K562 (cell line): ENCODE measurements around the gene CAPN5. TPM values are rescaled to one million over a fixed set of nuclear protein-coding genes. Genes with fewer than 3 reads are reported as not detected.

Experiments used
- ADNP ChIP-seq: fragments of 200-800 bp; sonication (Bioruptor generic); IDR thresholded peaks from 2 replicates; pipeline ENCODE4 v1.6.1; 2016; ENCODE audit warnings: missing genetic modification characterization, missing compliant biosample characterization
- CHCHD3 ChIP-seq: fragments of 250-450 bp; sonication (Bioruptor Pico); IDR thresholded peaks from 2 replicates; pipeline ENCODE4 v2.1.2; 2022; ENCODE audit warnings: mild to moderate bottlenecking
- KDM2B ChIP-seq: fragments of 250-450 bp; sonication (Bioruptor Pico); IDR thresholded peaks from 2 replicates; pipeline ENCODE4 v1.8.0; 2021; ENCODE audit warnings: mild to moderate bottlenecking, moderate library complexity
- PHF8 ChIP-seq: fragments of 200-600 bp; sonication (generic); IDR thresholded peaks from 2 replicates; pipeline ENCODE4 v1.6.1; 2012; ENCODE audit warnings: mixed run types, mild to moderate bottlenecking, inconsistent platforms, low read length, moderate library complexity, borderline replicate concordance
- SAFB2 ChIP-seq: fragments of 200-400 bp; formaldehyde crosslinking; IDR thresholded peaks from 2 replicates; pipeline ENCODE4 v1.6.1; 2018; ENCODE audit warnings: borderline replicate concordance, low read length, low read depth, moderate library complexity; ENCODE audit not compliant: severe bottlenecking
- SIN3B ChIP-seq: fragments of 450-650 bp; IDR thresholded peaks from 2 replicates; pipeline ENCODE4 v1.6.1; 2017; ENCODE audit warnings: low read depth, mild to moderate bottlenecking, moderate library complexity
- TARDBP ChIP-seq: fragments of 450-650 bp; IDR thresholded peaks from 2 replicates; pipeline ENCODE4 v1.6.1; 2016
- TRIM28 ChIP-seq: fragments of 450-650 bp; IDR thresholded peaks from 2 replicates; pipeline ENCODE4 v1.6.1; 2017
- ZNF133 ChIP-seq: fragments of 250-450 bp; sonication (Bioruptor Pico); IDR thresholded peaks from 2 replicates; pipeline ENCODE4 v1.4.0; 2020; ENCODE audit warnings: mild to moderate bottlenecking
- polyA plus RNA-seq, 8 experiments: library from polyadenylated mRNA; depleted of rRNA in 4 of 8; stranded (reverse) in 5 of 8; unstranded in 3 of 8; fragments of >200 nt; fragmentation: Nextera tagmentation in 2 of 8; fragmentation: Illumina TruSeq in 1 of 8; extraction: Ambion mirVana in 2 of 8; extraction: Trizol in 1 of 8; gene quantifications; 2 replicates each; pipeline versions ENCODE4 v1.2.1 to v1.2.3, GENCODE V29; 2011 to 2014; ENCODE audit warnings: inconsistent platforms in 1 of 8, missing spikeins in 1 of 8
- total RNA-seq, 7 experiments: library from RNA; depleted of rRNA in 6 of 7; stranded (reverse); fragments of >200 nt in 6 of 7; fragmentation: Illumina TruSeq in 2 of 7; extraction: Trizol in 2 of 7; gene quantifications; 2 replicates each; pipeline versions ENCODE4 v1.2.1 to v1.2.3, GENCODE V29; 2011 to 2021; ENCODE audit warnings: low replicate concordance in 1 of 7
- TF ChIP-seq, protein P1 (sequence below): fragments of 200-800 bp; sonication (Bioruptor generic); IDR thresholded peaks from 2 replicates; pipeline ENCODE4 v1.6.1; 2017; ENCODE audit warnings: missing genetic modification characterization, missing compliant biosample characterization
- TF ChIP-seq, protein P2 (sequence below): fragments of 450-650 bp; IDR thresholded peaks from 2 replicates; pipeline ENCODE4 v1.6.1; 2017; ENCODE audit warnings: mild to moderate bottlenecking, moderate library complexity
- TF ChIP-seq, protein P3 (sequence below): sonication (generic); formaldehyde crosslinking; IDR thresholded peaks from 2 replicates; pipeline ENCODE4 v1.8.0; 2023; ENCODE audit warnings: mild to moderate bottlenecking, missing genetic modification reagents
- TF ChIP-seq, protein P4 (sequence below): fragments of 450-650 bp; IDR thresholded peaks from 2 replicates; pipeline ENCODE4 v1.6.1; 2016; ENCODE audit warnings: mild to moderate bottlenecking, moderate library complexity

CAPN5 gene
- total and polyA plus RNA-seq, 9 of the 15 experiments (the other 6 are each of a cell fraction or from before 2014, with no cell fraction given) = 0.04 to 0.44 (median 0.14) TPM; not detected in 2

DNA sequence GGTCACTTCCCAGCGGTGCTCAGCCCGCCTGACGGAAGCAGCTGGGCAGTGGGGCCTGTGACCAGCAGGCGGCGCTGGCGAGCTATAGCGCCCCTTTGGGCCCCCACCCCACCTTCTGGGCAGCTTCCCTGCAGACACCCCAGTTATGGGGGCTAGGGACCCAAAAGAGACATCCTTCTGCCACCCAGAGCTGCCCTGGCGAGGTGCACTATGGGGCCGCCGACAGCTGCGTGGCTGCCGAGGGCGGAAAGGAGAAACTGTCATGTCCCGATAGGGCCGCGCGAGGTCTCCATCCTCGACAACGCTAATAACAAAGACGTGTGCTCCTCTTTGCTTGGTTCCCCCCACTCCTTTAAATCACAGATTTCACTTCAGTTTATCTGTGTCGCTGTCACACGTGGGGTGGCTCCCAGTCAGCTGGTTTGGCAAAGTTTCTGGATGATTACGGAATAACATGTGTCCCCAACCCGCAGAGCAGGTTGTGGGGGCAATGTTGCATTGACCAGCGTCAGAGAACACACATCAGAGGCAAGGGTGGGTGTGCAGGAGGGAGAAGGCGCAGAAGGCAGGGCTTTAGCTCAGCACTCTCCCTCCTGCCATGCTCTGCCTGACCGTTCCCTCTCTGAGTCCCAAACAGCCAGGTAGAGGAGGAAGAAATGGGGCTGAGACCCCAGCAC, 60.6 kb downstream of the CAPN5 start (continued):
- TF ChIP-seq, protein P1, sequence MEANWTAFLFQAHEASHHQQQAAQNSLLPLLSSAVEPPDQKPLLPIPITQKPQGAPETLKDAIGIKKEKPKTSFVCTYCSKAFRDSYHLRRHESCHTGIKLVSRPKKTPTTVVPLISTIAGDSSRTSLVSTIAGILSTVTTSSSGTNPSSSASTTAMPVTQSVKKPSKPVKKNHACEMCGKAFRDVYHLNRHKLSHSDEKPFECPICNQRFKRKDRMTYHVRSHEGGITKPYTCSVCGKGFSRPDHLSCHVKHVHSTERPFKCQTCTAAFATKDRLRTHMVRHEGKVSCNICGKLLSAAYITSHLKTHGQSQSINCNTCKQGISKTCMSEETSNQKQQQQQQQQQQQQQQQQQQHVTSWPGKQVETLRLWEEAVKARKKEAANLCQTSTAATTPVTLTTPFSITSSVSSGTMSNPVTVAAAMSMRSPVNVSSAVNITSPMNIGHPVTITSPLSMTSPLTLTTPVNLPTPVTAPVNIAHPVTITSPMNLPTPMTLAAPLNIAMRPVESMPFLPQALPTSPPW = peak; percentile 66
- no peak for TF ChIP-seq ZNF133 (CRISPR knock-in tag)
- TF ChIP-seq ADNP = no peak
- TF ChIP-seq, protein P2, sequence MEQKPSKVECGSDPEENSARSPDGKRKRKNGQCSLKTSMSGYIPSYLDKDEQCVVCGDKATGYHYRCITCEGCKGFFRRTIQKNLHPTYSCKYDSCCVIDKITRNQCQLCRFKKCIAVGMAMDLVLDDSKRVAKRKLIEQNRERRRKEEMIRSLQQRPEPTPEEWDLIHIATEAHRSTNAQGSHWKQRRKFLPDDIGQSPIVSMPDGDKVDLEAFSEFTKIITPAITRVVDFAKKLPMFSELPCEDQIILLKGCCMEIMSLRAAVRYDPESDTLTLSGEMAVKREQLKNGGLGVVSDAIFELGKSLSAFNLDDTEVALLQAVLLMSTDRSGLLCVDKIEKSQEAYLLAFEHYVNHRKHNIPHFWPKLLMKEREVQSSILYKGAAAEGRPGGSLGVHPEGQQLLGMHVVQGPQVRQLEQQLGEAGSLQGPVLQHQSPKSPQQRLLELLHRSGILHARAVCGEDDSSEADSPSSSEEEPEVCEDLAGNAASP = no peak
- peak; percentile 33; the same call in 1 of the 2 replicates for TF ChIP-seq SIN3B
- TF ChIP-seq PHF8 = no peak
- no peak for TF ChIP-seq SAFB2
- TF ChIP-seq, protein P3, sequence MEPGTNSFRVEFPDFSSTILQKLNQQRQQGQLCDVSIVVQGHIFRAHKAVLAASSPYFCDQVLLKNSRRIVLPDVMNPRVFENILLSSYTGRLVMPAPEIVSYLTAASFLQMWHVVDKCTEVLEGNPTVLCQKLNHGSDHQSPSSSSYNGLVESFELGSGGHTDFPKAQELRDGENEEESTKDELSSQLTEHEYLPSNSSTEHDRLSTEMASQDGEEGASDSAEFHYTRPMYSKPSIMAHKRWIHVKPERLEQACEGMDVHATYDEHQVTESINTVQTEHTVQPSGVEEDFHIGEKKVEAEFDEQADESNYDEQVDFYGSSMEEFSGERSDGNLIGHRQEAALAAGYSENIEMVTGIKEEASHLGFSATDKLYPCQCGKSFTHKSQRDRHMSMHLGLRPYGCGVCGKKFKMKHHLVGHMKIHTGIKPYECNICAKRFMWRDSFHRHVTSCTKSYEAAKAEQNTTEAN = no peak
- no peak for TF ChIP-seq CHCHD3 (CRISPR knock-in tag)
- TF ChIP-seq TARDBP = no peak
- no peak for TF ChIP-seq KDM2B
- TF ChIP-seq, protein P4, sequence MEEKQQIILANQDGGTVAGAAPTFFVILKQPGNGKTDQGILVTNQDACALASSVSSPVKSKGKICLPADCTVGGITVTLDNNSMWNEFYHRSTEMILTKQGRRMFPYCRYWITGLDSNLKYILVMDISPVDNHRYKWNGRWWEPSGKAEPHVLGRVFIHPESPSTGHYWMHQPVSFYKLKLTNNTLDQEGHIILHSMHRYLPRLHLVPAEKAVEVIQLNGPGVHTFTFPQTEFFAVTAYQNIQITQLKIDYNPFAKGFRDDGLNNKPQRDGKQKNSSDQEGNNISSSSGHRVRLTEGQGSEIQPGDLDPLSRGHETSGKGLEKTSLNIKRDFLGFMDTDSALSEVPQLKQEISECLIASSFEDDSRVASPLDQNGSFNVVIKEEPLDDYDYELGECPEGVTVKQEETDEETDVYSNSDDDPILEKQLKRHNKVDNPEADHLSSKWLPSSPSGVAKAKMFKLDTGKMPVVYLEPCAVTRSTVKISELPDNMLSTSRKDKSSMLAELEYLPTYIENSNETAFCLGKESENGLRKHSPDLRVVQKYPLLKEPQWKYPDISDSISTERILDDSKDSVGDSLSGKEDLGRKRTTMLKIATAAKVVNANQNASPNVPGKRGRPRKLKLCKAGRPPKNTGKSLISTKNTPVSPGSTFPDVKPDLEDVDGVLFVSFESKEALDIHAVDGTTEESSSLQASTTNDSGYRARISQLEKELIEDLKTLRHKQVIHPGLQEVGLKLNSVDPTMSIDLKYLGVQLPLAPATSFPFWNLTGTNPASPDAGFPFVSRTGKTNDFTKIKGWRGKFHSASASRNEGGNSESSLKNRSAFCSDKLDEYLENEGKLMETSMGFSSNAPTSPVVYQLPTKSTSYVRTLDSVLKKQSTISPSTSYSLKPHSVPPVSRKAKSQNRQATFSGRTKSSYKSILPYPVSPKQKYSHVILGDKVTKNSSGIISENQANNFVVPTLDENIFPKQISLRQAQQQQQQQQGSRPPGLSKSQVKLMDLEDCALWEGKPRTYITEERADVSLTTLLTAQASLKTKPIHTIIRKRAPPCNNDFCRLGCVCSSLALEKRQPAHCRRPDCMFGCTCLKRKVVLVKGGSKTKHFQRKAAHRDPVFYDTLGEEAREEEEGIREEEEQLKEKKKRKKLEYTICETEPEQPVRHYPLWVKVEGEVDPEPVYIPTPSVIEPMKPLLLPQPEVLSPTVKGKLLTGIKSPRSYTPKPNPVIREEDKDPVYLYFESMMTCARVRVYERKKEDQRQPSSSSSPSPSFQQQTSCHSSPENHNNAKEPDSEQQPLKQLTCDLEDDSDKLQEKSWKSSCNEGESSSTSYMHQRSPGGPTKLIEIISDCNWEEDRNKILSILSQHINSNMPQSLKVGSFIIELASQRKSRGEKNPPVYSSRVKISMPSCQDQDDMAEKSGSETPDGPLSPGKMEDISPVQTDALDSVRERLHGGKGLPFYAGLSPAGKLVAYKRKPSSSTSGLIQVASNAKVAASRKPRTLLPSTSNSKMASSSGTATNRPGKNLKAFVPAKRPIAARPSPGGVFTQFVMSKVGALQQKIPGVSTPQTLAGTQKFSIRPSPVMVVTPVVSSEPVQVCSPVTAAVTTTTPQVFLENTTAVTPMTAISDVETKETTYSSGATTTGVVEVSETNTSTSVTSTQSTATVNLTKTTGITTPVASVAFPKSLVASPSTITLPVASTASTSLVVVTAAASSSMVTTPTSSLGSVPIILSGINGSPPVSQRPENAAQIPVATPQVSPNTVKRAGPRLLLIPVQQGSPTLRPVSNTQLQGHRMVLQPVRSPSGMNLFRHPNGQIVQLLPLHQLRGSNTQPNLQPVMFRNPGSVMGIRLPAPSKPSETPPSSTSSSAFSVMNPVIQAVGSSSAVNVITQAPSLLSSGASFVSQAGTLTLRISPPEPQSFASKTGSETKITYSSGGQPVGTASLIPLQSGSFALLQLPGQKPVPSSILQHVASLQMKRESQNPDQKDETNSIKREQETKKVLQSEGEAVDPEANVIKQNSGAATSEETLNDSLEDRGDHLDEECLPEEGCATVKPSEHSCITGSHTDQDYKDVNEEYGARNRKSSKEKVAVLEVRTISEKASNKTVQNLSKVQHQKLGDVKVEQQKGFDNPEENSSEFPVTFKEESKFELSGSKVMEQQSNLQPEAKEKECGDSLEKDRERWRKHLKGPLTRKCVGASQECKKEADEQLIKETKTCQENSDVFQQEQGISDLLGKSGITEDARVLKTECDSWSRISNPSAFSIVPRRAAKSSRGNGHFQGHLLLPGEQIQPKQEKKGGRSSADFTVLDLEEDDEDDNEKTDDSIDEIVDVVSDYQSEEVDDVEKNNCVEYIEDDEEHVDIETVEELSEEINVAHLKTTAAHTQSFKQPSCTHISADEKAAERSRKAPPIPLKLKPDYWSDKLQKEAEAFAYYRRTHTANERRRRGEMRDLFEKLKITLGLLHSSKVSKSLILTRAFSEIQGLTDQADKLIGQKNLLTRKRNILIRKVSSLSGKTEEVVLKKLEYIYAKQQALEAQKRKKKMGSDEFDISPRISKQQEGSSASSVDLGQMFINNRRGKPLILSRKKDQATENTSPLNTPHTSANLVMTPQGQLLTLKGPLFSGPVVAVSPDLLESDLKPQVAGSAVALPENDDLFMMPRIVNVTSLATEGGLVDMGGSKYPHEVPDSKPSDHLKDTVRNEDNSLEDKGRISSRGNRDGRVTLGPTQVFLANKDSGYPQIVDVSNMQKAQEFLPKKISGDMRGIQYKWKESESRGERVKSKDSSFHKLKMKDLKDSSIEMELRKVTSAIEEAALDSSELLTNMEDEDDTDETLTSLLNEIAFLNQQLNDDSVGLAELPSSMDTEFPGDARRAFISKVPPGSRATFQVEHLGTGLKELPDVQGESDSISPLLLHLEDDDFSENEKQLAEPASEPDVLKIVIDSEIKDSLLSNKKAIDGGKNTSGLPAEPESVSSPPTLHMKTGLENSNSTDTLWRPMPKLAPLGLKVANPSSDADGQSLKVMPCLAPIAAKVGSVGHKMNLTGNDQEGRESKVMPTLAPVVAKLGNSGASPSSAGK = no peak
- no peak for TF ChIP-seq TRIM28
